Measurements from ENCODE around the gene SHISA8.

Gene SHISA8

DNA sequence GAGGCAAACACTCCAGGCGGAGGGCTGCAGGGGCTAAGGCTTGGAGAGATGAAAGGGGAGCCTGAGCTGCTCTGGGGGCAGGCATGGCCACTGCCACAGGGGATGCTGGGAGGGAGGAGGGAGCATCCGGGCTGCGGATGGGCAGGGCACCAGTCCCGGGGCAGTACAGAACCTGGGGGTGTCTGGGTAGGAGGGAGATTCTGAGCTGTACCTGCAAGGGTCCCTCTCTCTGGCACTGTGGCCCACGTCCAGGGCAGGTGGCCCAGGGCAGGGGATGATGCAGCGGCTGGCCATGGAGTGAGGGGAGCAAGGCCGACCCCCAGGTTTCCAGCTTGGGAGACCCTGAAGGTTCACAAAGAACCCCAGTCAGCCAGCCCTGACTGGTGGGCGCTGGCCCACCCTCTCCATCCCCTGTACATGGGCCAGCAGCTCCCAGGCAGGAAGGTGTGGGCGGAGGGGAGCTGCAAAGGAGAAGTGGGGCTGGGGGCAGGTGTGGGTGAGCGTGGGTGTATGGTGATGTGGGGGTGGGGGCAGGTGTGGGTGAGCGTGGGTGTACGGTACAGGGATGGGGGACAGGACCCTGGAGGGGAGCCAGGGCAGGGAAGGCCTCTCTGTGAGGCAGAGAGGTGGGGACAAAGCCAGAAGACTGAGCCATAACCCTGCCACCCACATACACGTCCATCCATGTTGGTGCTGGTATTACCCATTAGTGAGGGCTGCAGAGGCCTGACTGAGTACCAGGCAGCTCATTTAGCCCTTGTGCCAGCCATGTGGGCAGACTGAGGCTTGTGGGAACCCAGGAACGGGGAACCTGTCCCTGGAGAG lies 13.9 kb upstream of the SHISA8 start:
- TF ChIP-seq FOXP2 (optimal IDR thresholded peaks at IDR 0.05; ENCODE audit: borderline replicate concordance, extremely low read depth, extremely low read length, insufficient read depth) (no peak), POLR2AphosphoS5 (IDR thresholded peaks at IDR 0.05; ENCODE audit: low read depth, low read length) (no peak), SIN3A (IDR thresholded peaks at IDR 0.05; ENCODE audit: borderline replicate concordance, insufficient read depth, low read length) (no peak), TAF1 (IDR thresholded peaks at IDR 0.05; ENCODE audit: borderline replicate concordance, insufficient read depth, low read length) (no peak)
- TF ChIP-seq, protein P1, sequence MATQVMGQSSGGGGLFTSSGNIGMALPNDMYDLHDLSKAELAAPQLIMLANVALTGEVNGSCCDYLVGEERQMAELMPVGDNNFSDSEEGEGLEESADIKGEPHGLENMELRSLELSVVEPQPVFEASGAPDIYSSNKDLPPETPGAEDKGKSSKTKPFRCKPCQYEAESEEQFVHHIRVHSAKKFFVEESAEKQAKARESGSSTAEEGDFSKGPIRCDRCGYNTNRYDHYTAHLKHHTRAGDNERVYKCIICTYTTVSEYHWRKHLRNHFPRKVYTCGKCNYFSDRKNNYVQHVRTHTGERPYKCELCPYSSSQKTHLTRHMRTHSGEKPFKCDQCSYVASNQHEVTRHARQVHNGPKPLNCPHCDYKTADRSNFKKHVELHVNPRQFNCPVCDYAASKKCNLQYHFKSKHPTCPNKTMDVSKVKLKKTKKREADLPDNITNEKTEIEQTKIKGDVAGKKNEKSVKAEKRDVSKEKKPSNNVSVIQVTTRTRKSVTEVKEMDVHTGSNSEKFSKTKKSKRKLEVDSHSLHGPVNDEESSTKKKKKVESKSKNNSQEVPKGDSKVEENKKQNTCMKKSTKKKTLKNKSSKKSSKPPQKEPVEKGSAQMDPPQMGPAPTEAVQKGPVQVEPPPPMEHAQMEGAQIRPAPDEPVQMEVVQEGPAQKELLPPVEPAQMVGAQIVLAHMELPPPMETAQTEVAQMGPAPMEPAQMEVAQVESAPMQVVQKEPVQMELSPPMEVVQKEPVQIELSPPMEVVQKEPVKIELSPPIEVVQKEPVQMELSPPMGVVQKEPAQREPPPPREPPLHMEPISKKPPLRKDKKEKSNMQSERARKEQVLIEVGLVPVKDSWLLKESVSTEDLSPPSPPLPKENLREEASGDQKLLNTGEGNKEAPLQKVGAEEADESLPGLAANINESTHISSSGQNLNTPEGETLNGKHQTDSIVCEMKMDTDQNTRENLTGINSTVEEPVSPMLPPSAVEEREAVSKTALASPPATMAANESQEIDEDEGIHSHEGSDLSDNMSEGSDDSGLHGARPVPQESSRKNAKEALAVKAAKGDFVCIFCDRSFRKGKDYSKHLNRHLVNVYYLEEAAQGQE (IDR thresholded peaks at IDR 0.05; ENCODE audit: insufficient read depth in 1 of 2, low read depth in 2 of 2, low read length in 2 of 2) = no peak

DNA sequence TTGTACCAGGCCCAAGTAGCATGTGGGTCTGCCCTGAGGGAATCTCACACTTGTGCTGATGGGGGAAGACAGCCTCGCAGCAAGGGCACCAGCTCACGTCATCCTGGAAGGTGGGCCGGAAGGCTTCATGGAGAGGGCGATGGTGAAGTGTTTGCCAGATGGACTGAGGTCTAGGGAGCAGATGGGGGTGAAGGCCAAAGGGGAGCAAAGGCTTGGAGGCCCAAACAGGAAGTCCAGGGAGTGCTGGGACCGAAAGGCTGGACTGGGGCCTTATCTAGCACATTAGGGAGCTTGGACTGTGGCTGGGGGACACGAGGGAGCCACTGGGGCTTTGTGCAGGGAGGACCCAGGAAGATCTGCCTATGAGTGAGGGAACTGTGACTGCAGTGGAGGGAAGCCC lies 12.9 kb upstream of the SHISA8 start:
- no peak for TF ChIP-seq TAF1 (IDR thresholded peaks at IDR 0.05; ENCODE audit: borderline replicate concordance, insufficient read depth, low read length)
- TF ChIP-seq, protein P1 (IDR thresholded peaks at IDR 0.05; ENCODE audit: insufficient read depth in 1 of 2, low read depth in 2 of 2, low read length in 2 of 2) = no peak
- TF ChIP-seq SIN3A (IDR thresholded peaks at IDR 0.05; ENCODE audit: borderline replicate concordance, insufficient read depth, low read length) = no peak
- TF ChIP-seq FOXP2 (optimal IDR thresholded peaks at IDR 0.05; ENCODE audit: borderline replicate concordance, extremely low read depth, extremely low read length, insufficient read depth) = no peak
- TF ChIP-seq POLR2AphosphoS5 (IDR thresholded peaks at IDR 0.05; ENCODE audit: low read depth, low read length) = no peak

GRCh38 chr22:41925783-41926460 lies 11.0 kb upstream of the SHISA8 start:
- TF ChIP-seq TAF1 (IDR thresholded peaks at IDR 0.05; ENCODE audit: borderline replicate concordance, insufficient read depth, low read length) (no peak), FOXP2 (optimal IDR thresholded peaks at IDR 0.05; ENCODE audit: borderline replicate concordance, extremely low read depth, extremely low read length, insufficient read depth) (peak; percentile 71)

DNA sequence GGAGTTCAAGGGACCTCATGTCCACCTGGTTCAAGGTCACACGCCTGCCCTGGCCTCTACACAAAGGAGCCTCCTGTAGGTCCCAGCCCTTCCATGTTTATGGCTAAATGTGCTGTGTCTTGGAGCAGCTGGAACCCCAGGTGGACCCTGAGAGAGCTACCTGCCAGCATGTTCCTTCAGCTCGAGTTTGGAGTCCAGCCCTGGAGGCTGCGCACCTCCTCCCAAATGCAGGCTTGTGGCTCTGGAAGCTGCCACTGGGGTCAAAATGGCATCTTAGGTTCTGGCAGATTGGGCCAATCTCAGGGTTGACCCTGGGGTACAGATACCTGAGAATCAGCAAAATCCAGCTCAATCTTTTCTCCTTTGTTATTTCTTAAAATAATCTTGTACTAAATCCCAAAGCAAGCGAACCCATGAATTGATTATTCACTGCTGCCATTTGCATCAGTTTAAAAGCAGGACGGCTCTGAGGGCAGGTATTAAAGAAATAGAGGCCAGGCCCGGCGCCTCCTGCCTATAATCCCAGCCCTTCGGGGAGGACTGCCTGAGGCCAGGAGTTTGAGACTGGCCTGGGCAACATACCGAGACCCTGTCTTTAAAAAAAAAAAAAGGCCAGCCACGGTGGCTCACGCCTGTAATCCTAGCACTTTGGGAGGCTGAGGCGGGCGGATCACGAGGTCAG lies 8.9 kb upstream of the SHISA8 start:
- TF ChIP-seq, protein P1 (IDR thresholded peaks at IDR 0.05; ENCODE audit: insufficient read depth in 1 of 2, low read depth in 2 of 2, low read length in 2 of 2) = no peak
- TF ChIP-seq FOXP2 (optimal IDR thresholded peaks at IDR 0.05; ENCODE audit: borderline replicate concordance, extremely low read depth, extremely low read length, insufficient read depth) = no peak
- TF ChIP-seq SIN3A (IDR thresholded peaks at IDR 0.05; ENCODE audit: borderline replicate concordance, insufficient read depth, low read length) = no peak
- TF ChIP-seq TAF1 (IDR thresholded peaks at IDR 0.05; ENCODE audit: borderline replicate concordance, insufficient read depth, low read length) = no peak
- no peak for TF ChIP-seq POLR2AphosphoS5 (IDR thresholded peaks at IDR 0.05; ENCODE audit: low read depth, low read length)

DNA sequence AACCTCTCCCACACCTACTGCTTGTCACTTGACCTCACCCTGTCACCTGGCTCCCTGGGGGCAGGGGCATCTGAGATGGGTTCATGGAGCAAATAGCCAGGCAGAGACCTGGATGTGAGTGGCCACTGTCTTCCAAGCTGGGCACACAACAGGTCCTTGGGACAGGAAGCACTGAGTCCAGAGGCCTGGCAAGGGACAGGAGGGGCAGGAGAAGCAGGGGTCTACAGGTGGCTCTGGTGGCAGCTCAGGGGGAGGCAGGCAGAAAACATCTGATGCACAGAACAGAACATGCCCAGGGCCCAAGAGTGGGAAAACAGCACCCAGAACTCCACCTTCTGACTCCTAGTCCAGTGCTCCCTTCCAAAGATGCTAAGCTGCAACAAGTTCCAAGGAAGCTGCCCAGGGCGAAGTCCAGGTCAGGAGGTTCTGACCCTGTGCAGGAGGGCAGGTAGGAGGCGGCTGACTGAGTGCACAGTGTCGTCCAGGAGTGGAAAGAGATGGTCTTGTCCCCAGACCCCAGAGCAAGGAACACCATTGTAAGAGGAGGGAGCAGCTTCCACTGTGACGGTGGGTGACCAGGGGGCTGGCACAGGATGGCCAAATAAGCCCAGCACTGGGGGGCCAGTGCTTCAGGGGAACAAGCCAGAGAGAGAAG lies 8.2 kb upstream of the SHISA8 start:
- TF ChIP-seq, protein P1 (IDR thresholded peaks at IDR 0.05; ENCODE audit: insufficient read depth in 1 of 2, low read depth in 2 of 2, low read length in 2 of 2) = no peak
- TF ChIP-seq POLR2AphosphoS5 (IDR thresholded peaks at IDR 0.05; ENCODE audit: low read depth, low read length) (no peak), FOXP2 (optimal IDR thresholded peaks at IDR 0.05; ENCODE audit: borderline replicate concordance, extremely low read depth, extremely low read length, insufficient read depth) (no peak), SIN3A (IDR thresholded peaks at IDR 0.05; ENCODE audit: borderline replicate concordance, insufficient read depth, low read length) (no peak), TAF1 (IDR thresholded peaks at IDR 0.05; ENCODE audit: borderline replicate concordance, insufficient read depth, low read length) (no peak)

Data from PFSK-1 (cell line).